ENCODE measurements around the gene ZKSCAN8.
A peak's percentile ranks its signal among the peaks of the same experiment; 100 is the strongest.
"Not testable (repeated sequence)": the region's sequence is repeated elsewhere in the genome, so short reads cannot be mapped to it uniquely, and the experiment has no call there.

The ZKSCAN8 gene

DNA sequence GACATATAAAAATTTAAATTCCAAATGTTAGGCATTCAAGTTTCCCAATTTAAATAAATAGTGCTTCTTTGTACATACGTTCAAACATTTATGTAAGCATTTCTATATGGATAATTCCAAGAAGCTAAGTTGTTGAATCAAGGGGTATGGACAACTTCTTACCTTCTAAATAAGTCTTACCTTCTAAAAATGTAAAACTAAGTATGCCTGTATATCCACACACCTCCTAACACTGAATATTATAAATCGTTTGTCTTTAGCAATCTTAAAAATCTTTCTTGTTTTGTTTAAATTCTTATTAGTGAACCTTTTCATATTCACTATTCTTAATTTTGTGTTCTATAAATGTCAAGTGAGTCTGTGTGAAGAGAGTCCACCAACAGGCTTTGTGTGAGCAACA, 19.8 kb upstream of the ZKSCAN8 start:
- peaks cover 15% of the 10 kb centered on the region for H3K36me3 ChIP-seq (ENCODE audit: insufficient read depth, low read length)
- H3K27me3 ChIP-seq (ENCODE audit: insufficient read depth, low read length) = no peaks in the 10 kb centered on the region
- no peak overlapping the region for H3K4me3 ChIP-seq (ENCODE audit: low read depth, low read length)
- H2AFZ ChIP-seq (ENCODE audit: low read length, unreplicated experiment) = no peak overlapping the region
- peaks cover 17% of the 10 kb centered on the region for H3K79me2 ChIP-seq (ENCODE audit: control insufficient read depth, insufficient read depth, low read length, unreplicated experiment)
- peaks cover 9% of the 10 kb centered on the region for H3K4me1 ChIP-seq (ENCODE audit: control insufficient read depth, insufficient read depth, low read length, unreplicated experiment)
- H3K27ac ChIP-seq (ENCODE audit: low read depth, low read length) = no peak overlapping the region

DNA sequence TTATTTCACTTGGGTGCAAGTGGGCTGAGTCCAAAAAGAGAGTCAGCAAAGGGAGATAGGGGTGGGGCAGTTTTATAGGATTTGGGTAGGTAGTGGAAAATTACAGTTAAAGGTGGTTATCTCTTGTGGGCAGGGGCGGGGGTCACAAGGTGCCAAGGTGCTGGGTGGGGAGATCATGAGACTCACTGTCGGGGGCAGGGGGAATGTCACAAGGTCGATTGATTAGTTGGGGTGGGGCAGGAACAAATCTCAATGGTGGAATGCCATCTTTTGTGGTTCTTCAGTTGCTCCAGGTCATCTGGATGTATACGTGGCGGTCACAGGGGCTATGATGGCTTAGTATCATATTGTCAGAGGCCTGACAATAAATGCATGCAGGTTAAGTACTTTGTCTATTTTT, 19.4 kb upstream of the ZKSCAN8 start:
- H3K79me2 ChIP-seq (ENCODE audit: control insufficient read depth, insufficient read depth, low read length, unreplicated experiment) = peaks cover 17% of the 10 kb centered on the region
- peaks cover 13% of the 10 kb centered on the region for H3K36me3 ChIP-seq (ENCODE audit: insufficient read depth, low read length)

DNA sequence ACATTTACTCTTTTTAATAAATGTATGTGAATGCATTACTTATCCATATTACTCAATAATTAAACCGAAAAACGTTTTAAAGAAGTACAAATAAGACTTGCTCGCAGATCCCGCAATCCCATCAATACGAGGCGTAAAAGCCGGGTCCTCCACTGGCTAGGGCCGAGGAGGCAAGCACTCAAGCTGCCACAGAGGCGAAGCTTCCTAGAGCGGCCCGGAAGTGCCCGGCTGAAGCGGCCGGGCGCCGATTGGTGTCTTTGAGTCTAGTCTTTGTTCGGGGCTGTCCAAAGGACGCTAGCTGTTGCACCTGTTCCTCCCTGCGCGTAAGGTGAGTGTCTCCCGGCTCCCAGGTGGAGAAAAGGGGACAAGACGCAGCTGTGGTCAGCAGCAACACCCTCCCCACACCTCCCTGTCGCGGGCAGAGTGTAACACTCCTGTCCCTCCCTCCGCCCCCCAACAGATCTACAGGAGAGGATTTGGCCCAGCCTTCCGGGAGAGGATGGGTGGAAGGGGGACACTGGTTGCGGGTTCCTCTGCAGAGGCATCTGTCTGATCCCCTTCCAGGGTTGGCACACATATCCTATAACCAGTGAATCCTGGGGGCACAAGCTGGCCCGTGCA, 17.2 kb upstream of the ZKSCAN8 start, which contains the start of gene ZSCAN16:
Gene ZSCAN16, plus strand, starts transcription at position 260 of the 621 bp plus-strand sequence. CDS start 835 bp downstream, outside the sequence.
- Histone ChIP-seq H3K4me1 (ENCODE audit: control insufficient read depth, insufficient read depth, low read length, unreplicated experiment) (peaks cover 9% of the 10 kb centered on the region), H2AFZ (ENCODE audit: low read length, unreplicated experiment) (peak within 1 kb of the TSS; percentile 97), H3K36me3 (ENCODE audit: insufficient read depth, low read length) (peaks cover 8% of the 10 kb centered on the region), H3K27me3 (ENCODE audit: insufficient read depth, low read length) (no peaks in the 10 kb centered on the region), H3K79me2 (ENCODE audit: control insufficient read depth, insufficient read depth, low read length, unreplicated experiment) (peaks cover 29% of the 10 kb centered on the region), H3K4me3 (ENCODE audit: low read depth, low read length) (peak within 1 kb of the TSS; percentile 85), H3K27ac (ENCODE audit: low read depth, low read length) (no peak within 1 kb of the TSS)

More for the DNA sequence above, 19.4 kb upstream of the ZKSCAN8 start:
- H3K4me1 ChIP-seq (ENCODE audit: control insufficient read depth, insufficient read depth, low read length, unreplicated experiment); H3K27me3 ChIP-seq (ENCODE audit: insufficient read depth, low read length); H3K4me3 ChIP-seq (ENCODE audit: low read depth, low read length); H2AFZ ChIP-seq (ENCODE audit: low read length, unreplicated experiment); H3K27ac ChIP-seq (ENCODE audit: low read depth, low read length): not testable (repeated sequence)

DNA sequence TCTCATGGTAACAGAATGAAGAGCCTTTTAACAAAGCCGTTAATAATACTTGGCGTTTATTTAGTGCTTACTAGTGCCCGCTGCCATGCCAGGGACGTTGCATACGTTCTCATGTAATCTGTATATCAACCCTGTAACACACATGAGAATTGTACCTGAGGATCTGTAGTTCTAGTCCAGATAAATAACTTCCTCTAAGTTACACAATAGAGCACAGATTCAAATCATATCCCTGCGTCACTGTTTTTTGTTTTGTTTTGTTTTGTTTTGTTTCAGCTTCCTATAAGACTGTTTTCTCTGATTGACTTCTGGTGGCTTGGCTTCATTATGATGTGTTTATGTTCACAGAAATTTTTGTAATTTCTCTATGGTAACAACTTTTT, 16.7 kb upstream of the ZKSCAN8 start:
- Histone ChIP-seq H3K79me2 (ENCODE audit: control insufficient read depth, insufficient read depth, low read length, unreplicated experiment) (peaks cover 33% of the 10 kb centered on the region), H3K36me3 (ENCODE audit: insufficient read depth, low read length) (peaks cover 7% of the 10 kb centered on the region), H3K27me3 (ENCODE audit: insufficient read depth, low read length) (no peaks in the 10 kb centered on the region), H2AFZ (ENCODE audit: low read length, unreplicated experiment) (peak overlapping the region; percentile 58), H3K4me3 (ENCODE audit: low read depth, low read length) (peak overlapping the region; percentile 85), H3K4me1 (ENCODE audit: control insufficient read depth, insufficient read depth, low read length, unreplicated experiment) (peaks cover 9% of the 10 kb centered on the region), H3K27ac (ENCODE audit: low read depth, low read length) (no peak overlapping the region)

DNA sequence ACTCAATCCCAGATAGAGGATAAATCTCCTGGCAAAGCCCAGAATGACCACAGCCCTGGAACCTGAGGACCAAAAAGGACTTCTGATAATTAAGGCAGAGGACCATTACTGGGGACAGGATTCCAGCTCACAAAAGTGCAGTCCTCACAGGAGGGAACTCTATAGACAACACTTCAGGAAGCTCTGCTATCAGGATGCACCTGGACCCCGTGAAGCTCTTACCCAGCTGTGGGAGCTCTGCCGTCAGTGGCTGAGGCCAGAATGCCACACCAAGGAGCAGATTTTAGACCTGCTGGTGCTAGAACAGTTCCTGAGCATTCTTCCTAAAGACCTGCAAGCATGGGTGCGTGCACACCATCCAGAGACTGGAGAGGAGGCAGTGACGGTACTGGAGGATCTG, 16.3 kb upstream of the ZKSCAN8 start:
- Histone ChIP-seq H3K4me3 (ENCODE audit: low read depth, low read length) (peak overlapping the region; percentile 85; the same call in 1 of the 2 replicates), H3K36me3 (ENCODE audit: insufficient read depth, low read length) (peaks cover 2% of the 10 kb centered on the region; the same call in 1 of the 2 replicates), H3K27me3 (ENCODE audit: insufficient read depth, low read length) (no peaks in the 10 kb centered on the region), H2AFZ (ENCODE audit: low read length, unreplicated experiment) (no peak overlapping the region), H3K27ac (ENCODE audit: low read depth, low read length) (no peak overlapping the region), H3K4me1 (ENCODE audit: control insufficient read depth, insufficient read depth, low read length, unreplicated experiment) (peaks cover 9% of the 10 kb centered on the region), H3K79me2 (ENCODE audit: control insufficient read depth, insufficient read depth, low read length, unreplicated experiment) (peaks cover 37% of the 10 kb centered on the region)

DNA sequence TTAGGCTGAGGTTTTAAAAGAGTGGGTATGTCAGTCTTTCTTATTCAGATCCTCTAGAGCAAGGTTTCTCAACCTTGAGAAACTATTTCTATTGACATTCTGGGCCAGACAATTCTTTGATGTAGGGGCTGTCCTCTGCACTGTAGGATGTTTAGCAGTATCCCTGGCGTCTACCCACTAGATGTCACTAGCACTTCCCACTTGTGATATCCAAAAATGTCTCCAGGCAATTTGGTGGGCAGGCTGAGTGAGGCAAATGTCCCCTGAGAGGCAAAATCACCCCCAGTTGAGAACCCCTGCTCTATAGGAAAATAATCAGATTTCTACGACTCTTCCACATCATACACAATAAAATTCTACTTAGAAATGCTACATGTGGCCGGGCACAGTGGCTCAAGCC, 7.7 kb upstream of the ZKSCAN8 start:
- peaks cover 50% of the 10 kb centered on the region for H3K79me2 ChIP-seq (ENCODE audit: control insufficient read depth, insufficient read depth, low read length, unreplicated experiment)
- H2AFZ ChIP-seq (ENCODE audit: low read length, unreplicated experiment) = no peak overlapping the region
- no peak overlapping the region for H3K27ac ChIP-seq (ENCODE audit: low read depth, low read length)
- peaks cover 12% of the 10 kb centered on the region for H3K4me1 ChIP-seq (ENCODE audit: control insufficient read depth, insufficient read depth, low read length, unreplicated experiment)
- no peaks in the 10 kb centered on the region for H3K36me3 ChIP-seq (ENCODE audit: insufficient read depth, low read length)
- H3K27me3 ChIP-seq (ENCODE audit: insufficient read depth, low read length) = no peaks in the 10 kb centered on the region
- H3K4me3 ChIP-seq (ENCODE audit: low read depth, low read length) = no peak overlapping the region

DNA sequence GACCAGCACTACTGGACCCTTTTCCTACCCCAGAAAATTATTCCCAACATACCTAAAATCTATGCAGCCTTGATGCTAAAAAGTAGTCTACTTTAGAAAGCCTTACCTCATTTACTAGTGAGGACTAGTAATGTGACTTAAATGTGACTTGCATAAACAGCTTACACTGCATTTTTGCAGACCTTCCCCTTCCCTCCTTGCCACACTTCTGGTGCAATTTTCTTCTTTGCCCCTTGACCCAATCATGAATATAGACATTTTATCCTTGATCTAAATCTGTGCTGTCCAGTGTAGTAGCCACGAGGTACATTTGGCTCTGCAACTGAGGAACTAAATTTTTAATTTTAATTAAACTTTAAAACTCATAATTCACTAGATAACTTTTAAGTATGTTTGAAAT, 7.0 kb upstream of the ZKSCAN8 start:
- H3K27me3 ChIP-seq (ENCODE audit: insufficient read depth, low read length) = no peaks in the 10 kb centered on the region
- H3K4me1 ChIP-seq (ENCODE audit: control insufficient read depth, insufficient read depth, low read length, unreplicated experiment) = peaks cover 12% of the 10 kb centered on the region
- H3K79me2 ChIP-seq (ENCODE audit: control insufficient read depth, insufficient read depth, low read length, unreplicated experiment) = peaks cover 44% of the 10 kb centered on the region
- no peak overlapping the region for H3K4me3 ChIP-seq (ENCODE audit: low read depth, low read length)
- H3K36me3 ChIP-seq (ENCODE audit: insufficient read depth, low read length) = no peaks in the 10 kb centered on the region
- no peak overlapping the region for H3K27ac ChIP-seq (ENCODE audit: low read depth, low read length)
- no peak overlapping the region for H2AFZ ChIP-seq (ENCODE audit: low read length, unreplicated experiment)

DNA sequence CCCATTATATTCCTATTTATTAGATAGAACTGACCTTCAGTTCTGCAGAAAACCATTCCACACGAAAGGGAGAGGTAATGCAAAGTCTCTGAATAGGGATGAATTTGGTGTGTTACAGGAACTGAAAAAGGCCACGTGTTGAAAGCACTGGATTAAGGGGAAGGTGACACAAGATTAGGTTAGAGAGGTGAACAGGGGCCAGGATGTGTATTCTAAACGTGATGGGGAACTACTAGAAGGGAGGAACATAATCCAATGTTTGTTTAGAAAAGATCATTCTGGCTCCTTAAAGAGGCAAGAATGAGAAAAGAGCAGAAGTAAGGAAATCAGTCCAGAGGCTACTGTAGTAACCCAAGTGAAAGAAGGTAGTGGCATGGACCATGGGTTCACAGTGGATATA, 6.3 kb upstream of the ZKSCAN8 start:
- Histone ChIP-seq H3K27ac (ENCODE audit: low read depth, low read length) (no peak overlapping the region), H3K36me3 (ENCODE audit: insufficient read depth, low read length) (no peaks in the 10 kb centered on the region), H3K4me1 (ENCODE audit: control insufficient read depth, insufficient read depth, low read length, unreplicated experiment) (peaks cover 12% of the 10 kb centered on the region), H3K27me3 (ENCODE audit: insufficient read depth, low read length) (no peaks in the 10 kb centered on the region), H3K4me3 (ENCODE audit: low read depth, low read length) (peak overlapping the region; percentile 79), H3K79me2 (ENCODE audit: control insufficient read depth, insufficient read depth, low read length, unreplicated experiment) (peaks cover 39% of the 10 kb centered on the region), H2AFZ (ENCODE audit: low read length, unreplicated experiment) (peak overlapping the region; percentile 36)

DNA sequence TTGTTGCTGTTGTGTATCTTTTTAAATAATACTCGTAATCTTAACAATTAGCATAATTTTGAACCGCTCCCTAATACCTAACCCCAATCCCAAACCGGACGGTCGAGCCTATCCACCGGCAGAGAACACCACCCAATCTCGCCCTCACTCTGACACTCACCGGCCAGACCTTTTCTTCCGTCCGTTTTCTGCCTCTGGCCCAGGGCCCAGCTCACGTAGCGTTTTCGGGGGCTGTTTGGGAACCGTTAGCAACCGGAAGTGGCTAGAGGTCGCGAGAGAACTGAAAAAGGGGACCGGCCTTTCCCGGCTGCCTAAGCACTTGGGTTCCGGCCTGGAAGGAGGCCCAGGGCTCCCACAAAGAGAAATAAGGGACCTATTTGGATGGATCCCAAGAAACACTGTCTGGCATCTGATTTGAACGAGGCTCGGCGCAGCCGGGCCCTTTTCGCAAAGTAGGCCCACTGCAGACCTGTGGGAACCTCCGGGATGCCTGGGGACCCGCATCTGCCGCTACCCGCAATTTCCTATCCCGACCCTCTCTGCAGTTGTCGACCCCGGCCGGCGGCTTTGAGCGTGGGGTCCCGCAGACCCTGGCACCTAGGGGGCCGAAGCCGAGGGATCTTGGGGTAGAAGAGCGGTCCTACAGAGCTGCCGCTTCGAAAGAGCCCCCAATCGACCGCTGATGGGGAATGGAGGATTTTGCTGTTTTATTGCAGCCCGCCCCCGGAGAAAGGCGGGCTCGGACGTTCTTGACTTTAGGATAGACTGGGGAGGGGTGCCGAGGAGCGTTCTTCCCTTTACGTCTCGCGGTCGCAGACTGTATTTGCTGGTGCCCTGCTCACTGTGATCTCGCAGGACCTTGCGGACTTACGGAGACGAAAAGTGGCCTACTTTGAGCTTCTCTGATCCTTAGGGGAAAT, 4.8 kb upstream of the ZKSCAN8 start:
- H3K36me3 ChIP-seq (ENCODE audit: insufficient read depth, low read length) = no peaks in the 10 kb centered on the region
- peak overlapping the region; percentile 100 for H2AFZ ChIP-seq (ENCODE audit: low read length, unreplicated experiment)
- H3K4me3 ChIP-seq (ENCODE audit: low read depth, low read length) = peak overlapping the region; percentile 79
- H3K27ac ChIP-seq (ENCODE audit: low read depth, low read length) = peak overlapping the region; percentile 63
- no peaks in the 10 kb centered on the region for H3K27me3 ChIP-seq (ENCODE audit: insufficient read depth, low read length)
- peaks cover 12% of the 10 kb centered on the region for H3K4me1 ChIP-seq (ENCODE audit: control insufficient read depth, insufficient read depth, low read length, unreplicated experiment)
- H3K79me2 ChIP-seq (ENCODE audit: control insufficient read depth, insufficient read depth, low read length, unreplicated experiment) = peaks cover 38% of the 10 kb centered on the region

DNA sequence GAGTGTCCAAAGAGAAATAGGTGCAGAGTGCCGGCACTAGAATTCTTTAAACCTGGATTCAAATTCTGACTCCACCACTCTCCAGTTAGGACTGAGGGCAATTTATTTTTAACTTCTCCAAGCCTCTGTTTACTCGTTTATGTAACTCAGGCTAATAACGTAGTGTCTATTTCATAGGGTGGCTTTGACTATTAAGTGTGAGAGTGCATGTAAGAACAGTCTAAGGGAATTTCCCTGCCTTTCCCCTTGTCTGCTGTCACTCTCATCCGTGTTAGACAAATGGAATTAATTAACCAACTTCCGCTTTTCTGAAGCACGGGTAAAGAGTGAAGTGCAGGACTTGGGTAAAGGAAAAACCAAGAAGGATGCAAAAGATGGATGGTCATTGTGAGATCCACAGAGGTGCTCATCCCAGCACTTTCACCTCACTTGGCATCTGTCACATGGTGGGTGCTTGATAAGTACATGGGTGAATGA, 4.1 kb upstream of the ZKSCAN8 start:
- H3K27ac ChIP-seq (ENCODE audit: low read depth, low read length) = peak overlapping the region; percentile 63
- H3K79me2 ChIP-seq (ENCODE audit: control insufficient read depth, insufficient read depth, low read length, unreplicated experiment) = peaks cover 41% of the 10 kb centered on the region
- no peaks in the 10 kb centered on the region for H3K36me3 ChIP-seq (ENCODE audit: insufficient read depth, low read length)
- H3K4me3 ChIP-seq (ENCODE audit: low read depth, low read length) = peak overlapping the region; percentile 79
- H3K27me3 ChIP-seq (ENCODE audit: insufficient read depth, low read length) = no peaks in the 10 kb centered on the region
- peak overlapping the region; percentile 100 for H2AFZ ChIP-seq (ENCODE audit: low read length, unreplicated experiment)
- peaks cover 12% of the 10 kb centered on the region for H3K4me1 ChIP-seq (ENCODE audit: control insufficient read depth, insufficient read depth, low read length, unreplicated experiment)
